ENCODE measurements around the gene ZCCHC13. TPM values are rescaled to one million over a fixed set of nuclear protein-coding genes. Genes with fewer than 3 reads are reported as not detected.
A peak's percentile ranks its signal among the peaks of the same experiment; 100 is the strongest.

Gene ZCCHC13
- total and polyA plus RNA-seq, 2 of the 8 experiments (the other 6 are each of a cell fraction or from before 2014, with no cell fraction given): not detected

- TF ChIP-seq JUND (IDR thresholded peaks at IDR 0.05; ENCODE audit: low read length) (0 out of 2 replicates have a peak, but pooled peaks have one; percentile 27), POLR2A (IDR thresholded peaks at IDR 0.05; ENCODE audit: control extremely low read depth in 1 of 2, low read depth in 2 of 2, low read length in 2 of 2) (no peak), YY1 (IDR thresholded peaks at IDR 0.05; ENCODE audit: low read depth, low read length) (no peak), RAD21 (IDR thresholded peaks at IDR 0.05 in 1 of 2, conservative IDR thresholded peaks at IDR 0.05 in 1 of 2; ENCODE audit: low read depth in 2 of 2, low read length in 2 of 2) (peak; percentile 73 to 82), KDM4A (IDR thresholded peaks at IDR 0.05; ENCODE audit: low read depth, low read length, severe bottlenecking) (no peak), BRCA1 (IDR thresholded peaks at IDR 0.05; ENCODE audit: low read depth, low read length) (no peak), SP2 (IDR thresholded peaks at IDR 0.05; ENCODE audit: low read length) (no peak), CHD7 (IDR thresholded peaks at IDR 0.05; ENCODE audit: insufficient replicate concordance, low read length) (no peak), POU5F1 (IDR thresholded peaks at IDR 0.05; ENCODE audit: low read depth, low read length) (no peak; the same call in 1 of the 2 replicates)
Measured at GRCh38 chrX:74325130-74326059, 21.4 kb downstream of the ZCCHC13 start (continued).
